CD4-positive, alpha-beta T cell treated with Interleukin-17A for 4 hours (primary cell): ENCODE measurements around the gene EIF4E.
"Not testable (repeated sequence)": the region's sequence is repeated elsewhere in the genome, so short reads cannot be mapped to it uniquely, and the experiment has no call there.

ENCODE experiments used
- DNase-seq: peaks from one replicate; pipeline ENCODE4 v3.0.0-alpha.2; 2020; ENCODE audit warnings: mixed read lengths

EIF4E gene

GRCh38 chr4:98930311-98930865, 1.5 kb upstream of the EIF4E start:
- no peak for DNase-seq

DNA sequence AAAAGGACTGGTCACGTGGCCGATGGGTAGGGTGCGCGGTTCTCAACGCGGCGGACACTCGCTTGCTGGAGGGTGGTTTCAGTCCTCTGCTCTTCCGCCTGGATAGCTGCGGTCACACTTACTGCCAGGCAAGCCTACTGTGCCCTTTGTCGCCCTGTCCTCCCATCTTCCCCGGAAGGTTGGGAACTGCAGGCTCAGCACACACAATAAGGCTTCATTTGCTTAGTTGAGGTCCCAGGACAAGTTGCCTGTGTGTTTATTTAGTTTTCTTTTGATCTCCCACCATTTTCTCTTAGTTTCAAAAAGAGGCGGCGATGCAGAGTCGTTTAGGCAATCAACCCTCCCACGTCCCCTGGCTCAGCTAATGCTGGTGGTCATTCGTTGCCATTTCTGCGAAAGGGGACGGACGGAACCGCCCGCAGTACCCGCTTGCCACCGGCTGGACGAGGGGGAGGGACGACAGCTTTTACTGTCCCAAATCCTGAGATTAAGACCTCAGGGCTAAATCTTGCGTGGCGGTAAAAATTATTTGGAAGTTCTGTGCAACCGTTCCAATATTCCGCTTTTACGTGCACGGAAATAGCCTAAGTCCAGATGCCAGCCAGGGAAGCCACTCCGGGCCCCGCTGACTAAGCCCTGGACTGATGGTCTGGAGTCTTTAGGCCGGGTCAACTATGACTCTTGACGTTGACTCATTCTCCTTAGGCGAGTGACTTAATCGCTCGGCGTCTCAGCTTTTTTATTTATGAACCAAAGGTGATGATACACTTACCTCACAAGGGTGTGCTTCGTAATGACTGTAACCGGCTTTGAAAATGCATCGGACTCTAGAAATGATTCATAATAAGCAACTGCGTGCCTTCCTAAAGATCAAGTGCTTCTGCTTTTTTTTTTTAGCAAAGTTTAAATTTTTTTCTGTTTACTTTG, 671 bp upstream of the EIF4E start:
- DNase-seq: peak; percentile 58

DNA sequence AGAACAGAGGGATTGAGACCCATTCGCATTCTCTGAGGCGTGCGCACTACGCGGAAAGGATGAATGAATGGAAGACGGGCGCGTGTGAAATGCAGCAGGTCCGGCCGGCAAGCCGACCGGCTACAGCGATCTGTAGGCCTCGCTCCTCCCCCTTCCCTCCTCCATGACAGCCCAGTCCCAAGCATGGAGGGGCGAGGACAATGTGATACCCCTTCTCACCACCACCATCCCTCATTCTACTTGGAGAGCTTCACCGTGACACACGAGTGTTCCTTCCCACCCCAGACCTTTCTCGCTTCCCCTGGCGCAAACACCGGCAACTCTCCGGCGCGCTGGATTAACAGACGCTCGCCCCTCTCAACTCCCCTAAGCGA, 815 bp downstream of the EIF4E start:
- peak; percentile 65 for DNase-seq

- DNase-seq: not testable (repeated sequence)
These were observed 2.7 kb downstream of the EIF4E start for GRCh38 chr4:98926257-98926656.

DNA sequence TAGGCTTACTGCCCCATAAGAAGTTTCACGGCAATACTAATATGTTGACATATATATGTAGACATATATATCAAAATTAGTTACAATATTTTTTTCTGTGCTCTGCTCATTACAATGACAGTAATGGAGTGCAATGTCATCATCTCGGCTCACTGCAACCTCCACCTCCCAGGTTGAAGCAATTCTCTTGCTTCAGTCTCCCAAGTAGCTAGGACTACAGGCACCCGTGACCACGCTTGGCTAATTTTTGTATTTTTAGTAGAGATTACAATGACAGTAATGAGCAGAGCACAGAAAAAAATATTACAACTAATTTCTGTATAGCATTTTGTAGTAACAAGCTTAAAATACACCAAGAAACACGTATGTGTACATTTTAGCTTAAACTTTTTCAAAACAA, 7.6 kb downstream of the EIF4E start:
- no peak for DNase-seq

DNA sequence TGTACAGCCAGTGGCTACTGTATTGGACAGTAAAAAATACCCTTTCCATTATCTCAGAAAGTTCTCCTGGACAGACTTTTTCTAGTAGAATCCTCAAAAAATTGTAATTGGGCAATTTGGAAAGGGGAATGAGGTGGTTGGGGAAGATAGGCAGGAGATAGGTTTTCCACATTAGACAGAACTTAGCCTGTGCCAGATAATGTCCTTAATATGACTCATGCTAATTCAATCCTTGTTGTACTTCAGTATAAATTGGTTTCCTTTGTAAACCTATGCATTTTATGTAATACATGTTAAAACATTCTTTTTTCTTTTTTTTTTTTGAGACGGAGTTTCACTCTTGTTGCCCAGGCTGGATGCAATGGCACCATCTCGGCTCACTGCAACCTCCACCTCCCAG, 8.9 kb downstream of the EIF4E start:
- no peak for DNase-seq

DNA sequence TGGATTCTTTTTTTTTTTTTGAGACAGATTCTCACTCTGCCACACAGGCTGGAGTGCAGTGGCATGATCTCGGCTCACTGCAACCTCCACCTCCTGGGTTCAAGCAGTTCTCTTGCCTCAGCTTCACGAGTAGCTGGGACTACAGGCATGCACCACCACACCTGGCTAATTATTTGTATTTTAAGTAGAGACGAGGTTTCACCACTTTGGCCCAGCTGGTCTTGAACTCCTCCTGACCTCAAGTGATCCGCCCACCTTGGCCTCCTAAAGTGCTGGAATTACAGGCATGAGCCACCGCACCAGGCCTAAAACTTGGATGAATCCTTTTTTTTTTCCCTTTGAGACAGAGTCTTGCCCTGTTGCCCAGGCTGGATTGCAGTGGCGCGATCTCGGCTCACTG, 18.2 kb downstream of the EIF4E start:
- DNase-seq: not testable (repeated sequence)

DNA sequence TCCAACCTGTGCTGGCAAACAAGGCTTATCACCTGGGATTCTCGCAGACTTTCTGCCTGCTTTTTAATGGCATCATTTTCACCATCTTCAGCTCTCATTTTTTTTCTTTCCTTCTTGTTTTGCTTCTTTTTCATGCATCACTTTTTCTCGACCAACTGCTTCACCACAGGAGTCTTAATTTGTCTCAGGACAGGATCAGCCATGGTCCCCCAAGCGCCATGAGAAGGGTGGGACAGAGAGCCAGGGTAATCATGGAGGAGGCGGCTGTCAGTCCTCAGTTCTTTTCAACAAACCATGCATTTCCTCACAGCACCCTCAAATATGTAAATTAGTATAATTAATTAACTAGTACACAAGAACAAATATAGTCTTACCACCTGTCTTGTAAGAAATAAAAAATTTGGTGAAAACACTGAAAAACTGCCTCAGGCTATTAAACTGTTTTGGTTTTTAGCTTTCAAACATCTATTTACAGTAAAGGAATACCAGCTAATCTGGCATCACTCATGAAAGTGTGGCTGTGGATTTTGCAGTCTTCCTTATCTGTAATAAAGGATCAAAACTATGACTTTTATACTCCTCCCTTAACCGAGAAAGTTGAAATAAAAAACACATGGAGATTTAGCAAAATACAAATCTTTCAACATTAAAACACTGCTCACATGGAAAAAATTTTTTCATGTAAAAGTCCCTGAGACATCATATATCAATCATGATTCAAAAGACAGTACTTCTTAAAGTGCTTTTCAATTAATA, 19.1 kb downstream of the EIF4E start:
- DNase-seq: no peak

- no peak for DNase-seq
These were observed 20.1 kb downstream of the EIF4E start for GRCh38 chr4:98908703-98909262.

GRCh38 chr4:98908182-98908581, 20.8 kb downstream of the EIF4E start:
- DNase-seq: no peak

DNA sequence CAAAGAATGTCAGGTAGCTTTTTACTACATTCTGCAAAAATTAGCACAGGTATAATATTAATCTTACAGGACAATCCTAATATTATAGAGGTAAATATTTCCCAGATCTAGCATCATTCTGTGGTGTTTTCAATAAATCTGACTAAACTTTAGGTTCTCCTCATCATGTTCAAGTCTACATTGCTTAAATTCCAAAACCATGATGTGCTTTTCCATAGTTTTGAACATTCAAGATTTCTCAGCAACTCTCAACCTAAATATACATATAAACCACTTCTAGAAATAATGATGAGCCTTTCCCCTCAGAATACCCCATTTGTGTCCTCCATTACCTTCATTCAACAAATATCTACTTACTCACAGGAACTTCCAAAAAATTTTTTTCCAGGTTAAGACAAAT, 23.1 kb downstream of the EIF4E start:
- no peak for DNase-seq

GRCh38 chr4:98905297-98905696, 23.6 kb downstream of the EIF4E start:
- DNase-seq: no peak

DNA sequence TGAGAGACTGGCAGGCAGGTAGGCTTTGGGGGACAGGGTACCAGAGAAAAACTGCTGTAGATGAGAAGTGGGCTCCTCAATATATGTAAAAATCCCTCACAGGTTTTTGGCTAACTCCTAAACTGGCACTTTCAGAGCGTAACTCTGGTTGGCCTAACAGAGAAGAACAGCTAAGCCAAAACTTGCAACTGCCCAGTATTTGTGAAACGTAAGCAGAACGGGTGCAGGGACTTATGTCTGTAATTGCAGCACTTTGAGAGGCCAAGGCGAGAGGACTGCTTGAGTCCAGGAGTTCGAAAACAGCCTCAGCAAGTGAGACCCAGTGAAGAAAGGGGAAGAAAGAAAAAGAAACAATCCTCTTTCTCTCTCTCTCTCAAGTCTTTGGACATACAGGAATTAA, 25.0 kb downstream of the EIF4E start:
- DNase-seq: no peak

DNA sequence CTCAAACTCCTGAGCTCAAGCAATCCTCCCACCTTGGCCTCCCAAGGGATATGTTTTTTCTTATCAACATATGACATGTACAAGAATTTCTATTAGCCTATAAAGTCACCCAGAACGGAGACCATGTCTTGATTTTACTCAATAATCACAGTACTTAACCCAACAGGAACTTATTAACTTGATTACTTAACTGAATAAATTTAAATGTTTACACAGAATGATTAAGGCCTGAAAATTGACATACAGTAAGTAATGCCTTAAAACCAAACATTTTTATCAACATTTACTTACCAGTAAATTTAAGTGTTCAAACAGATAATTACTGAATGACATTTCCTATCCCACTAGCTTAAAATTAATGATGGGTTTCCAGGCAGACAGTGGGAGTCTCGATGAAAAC, 25.4 kb downstream of the EIF4E start:
- no peak for DNase-seq

- no peak for DNase-seq
These were observed 29.7 kb downstream of the EIF4E start for GRCh38 chr4:98899277-98899676.

GRCh38 chr4:98891478-98892337, 37.2 kb downstream of the EIF4E start:
- no peak for DNase-seq

- DNase-seq: no peak
These were observed 38.1 kb downstream of the EIF4E start for GRCh38 chr4:98890702-98891455.

GRCh38 chr4:98887145-98887544, 41.8 kb downstream of the EIF4E start:
- no peak for DNase-seq

DNA sequence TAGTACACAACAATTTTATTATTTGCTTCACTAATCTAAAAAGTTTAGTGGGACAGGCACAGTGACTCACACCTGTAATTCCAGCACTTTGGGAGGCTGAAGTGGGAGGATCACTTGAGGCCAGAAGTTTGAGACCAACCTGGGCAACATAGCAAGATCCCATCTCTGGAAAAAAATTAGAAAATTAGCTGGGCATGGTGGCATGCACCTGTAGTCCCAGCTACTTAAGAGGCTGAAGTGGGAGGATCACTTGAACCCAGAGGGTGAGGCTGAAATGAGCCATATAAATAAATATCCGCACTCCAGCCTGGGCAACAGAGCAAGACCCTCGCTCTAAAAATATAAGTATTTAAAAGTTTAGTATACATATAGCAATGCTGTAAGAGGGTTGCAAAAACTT, 42.6 kb downstream of the EIF4E start:
- DNase-seq: not testable (repeated sequence)

DNA sequence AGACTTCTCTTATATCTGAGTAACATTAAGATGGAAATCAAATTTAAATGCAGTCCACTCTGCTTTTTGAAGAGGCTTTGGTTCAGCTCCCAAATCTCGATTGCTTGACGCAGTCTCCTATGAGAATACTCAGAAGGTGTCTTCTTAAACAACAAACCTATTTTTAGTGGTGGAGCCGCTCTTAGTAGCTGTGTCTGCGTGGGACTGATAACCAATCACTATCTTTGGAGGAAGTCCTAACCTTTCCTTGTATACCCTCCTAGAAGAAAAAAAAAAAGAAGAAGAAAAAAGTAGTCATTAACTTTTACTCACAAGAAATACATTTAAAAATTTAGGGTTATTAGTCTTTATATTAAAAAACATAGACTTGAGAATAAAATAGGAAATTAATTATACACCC, 48.0 kb downstream of the EIF4E start:
- DNase-seq: not testable (repeated sequence)

DNA sequence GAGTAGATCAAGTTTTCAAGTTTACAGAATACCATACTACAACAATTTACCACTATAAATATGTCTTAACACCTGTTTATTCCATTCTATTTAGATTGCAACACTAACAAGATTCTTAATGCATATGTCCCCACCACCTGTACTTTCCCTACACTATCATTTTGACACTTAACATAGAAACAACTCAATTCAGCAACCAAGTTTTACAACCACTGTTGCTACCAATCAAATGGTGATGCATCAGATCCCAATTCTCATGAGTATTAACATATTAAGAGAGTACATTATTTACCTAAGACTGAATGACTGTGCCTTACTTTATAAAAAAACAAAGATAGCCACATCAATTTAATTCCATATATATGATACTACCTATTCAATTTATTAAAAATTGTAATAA, 49.4 kb downstream of the EIF4E start:
- no peak for DNase-seq

- DNase-seq: no peak
These were observed 55.9 kb downstream of the EIF4E start for GRCh38 chr4:98873059-98873458.
